Activated gamma-delta T cell treated with Interleukin-2 at 50 U/mL for 16 hours (primary cell): ENCODE measurements around the gene LCAT.

Experiments
- DNase-seq: peaks from one replicate; pipeline ENCODE4 v3.0.0-alpha.2; 2020

Gene LCAT

GRCh38 chr16:67968400-67969253, 24.7 kb upstream of the LCAT start, which contains the start of gene SLC12A4:
Gene SLC12A4, minus strand, starts transcription at chr16:67968637. Its CDS starts 84 bp downstream, at chr16:67968553.
- peak; percentile 79 for DNase-seq

- no peak for DNase-seq
Measured at GRCh38 chr16:67967958-67968399, 24.1 kb upstream of the LCAT start.

GRCh38 chr16:67967183-67967957, 23.4 kb upstream of the LCAT start:
- no peak for DNase-seq

- DNase-seq = no peak
Measured at GRCh38 chr16:67966549-67967182, 22.7 kb upstream of the LCAT start.

GRCh38 chr16:67965668-67966548, 22.0 kb upstream of the LCAT start:
- DNase-seq = no peak

- no peak for DNase-seq
Measured at GRCh38 chr16:67964477-67965131, 20.7 kb upstream of the LCAT start.

- no peak for DNase-seq
Measured at GRCh38 chr16:67963662-67964321, 19.9 kb upstream of the LCAT start.

GRCh38 chr16:67963292-67963661, 19.4 kb upstream of the LCAT start:
- no peak for DNase-seq

GRCh38 chr16:67962135-67962534, 18.2 kb upstream of the LCAT start:
- no peak for DNase-seq

- DNase-seq = no peak
Measured at GRCh38 chr16:67961551-67961957, 17.6 kb upstream of the LCAT start.

GRCh38 chr16:67959536-67960329, 15.8 kb upstream of the LCAT start:
- DNase-seq = no peak

- DNase-seq = no peak
Measured at GRCh38 chr16:67957622-67958021, 13.7 kb upstream of the LCAT start.

- DNase-seq = no peak
Measured at GRCh38 chr16:67954421-67955196, 10.7 kb upstream of the LCAT start.

GRCh38 chr16:67953641-67954375, 9.9 kb upstream of the LCAT start:
- no peak for DNase-seq

GRCh38 chr16:67951485-67951884, 7.6 kb upstream of the LCAT start:
- no peak for DNase-seq

- DNase-seq = no peak
Measured at GRCh38 chr16:67950335-67950843, 6.5 kb upstream of the LCAT start.

- DNase-seq = no peak
Measured at GRCh38 chr16:67949645-67950044, 5.7 kb upstream of the LCAT start.

GRCh38 chr16:67948015-67948414, 4.1 kb upstream of the LCAT start:
- no peak for DNase-seq
